Peyer's patch (tissue), 4 donors: ENCODE results near the gene PKN3. TPM values are rescaled to one million over a fixed set of nuclear protein-coding genes. Genes with fewer than 3 reads are reported as not detected.
A peak's percentile ranks its signal among the peaks of the same experiment; 100 is the strongest.

Source experiments
- DNase-seq, 3 donors: peaks; one replicate each; pipeline ENCODE4 v3.0.0-alpha.2; 2017 to 2019
- H3K27ac ChIP-seq, 4 donors: fragments of 200-600 bp; sonication (generic); one replicate each; pipeline ENCODE4 v1.5.1; 2016 to 2019
- H3K27me3 ChIP-seq, 2 donors: fragments of 200-600 bp; sonication (generic); one replicate each; pipeline ENCODE4 v1.5.1; 2019
- H3K36me3 ChIP-seq, 3 donors: fragments of 200-600 bp; sonication (generic); one replicate each; pipeline ENCODE4 v1.5.1; 2016 to 2019
- H3K4me1 ChIP-seq, 4 donors: fragments of 200-600 bp; sonication (generic); one replicate each; pipeline ENCODE4 v1.5.1; 2016 to 2019
- H3K4me3 ChIP-seq, 4 donors: fragments of 200-600 bp; sonication (generic); 1 replicate in 3 of 4; 2 replicates in 1 of 4; pipeline ENCODE4 v1.5.1; 2016 to 2019; ENCODE audit warnings: mild to moderate bottlenecking in 1 of 4
- H3K9me3 ChIP-seq, 4 donors: fragments of 200-600 bp; sonication (generic); one replicate each; pipeline ENCODE4 v1.5.1; 2016 to 2019; ENCODE audit warnings: mild to moderate bottlenecking in 1 of 4
- CTCF ChIP-seq, 6 experiments: fragments of 450-650 bp in 4 of 6; fragments of 200-600 bp in 2 of 6; sonication (generic) in 1 of 6; IDR thresholded peaks; one replicate each; pipeline ENCODE4 v1.5.1; 2017 to 2019; ENCODE audit warnings: antibody characterized with exemption in 6 of 6, mild to moderate bottlenecking in 3 of 6, moderate library complexity in 1 of 6
- POLR2A ChIP-seq, 2 donors: fragments of 450-650 bp; IDR thresholded peaks; one replicate each; pipeline ENCODE4 v1.5.1; 2017; ENCODE audit warnings: antibody characterized with exemption in 2 of 2, mild to moderate bottlenecking in 2 of 2, moderate library complexity in 2 of 2
- total RNA-seq, 4 donors: library from RNA; depleted of rRNA; stranded (reverse); fragments of >200 nt; gene quantifications; one replicate each; pipeline ENCODE4 v1.1.0, GENCODE V29; 2016

Gene PKN3
- total RNA-seq, 4 donors from 2014 or later, result 5.6 to 15.7 (median 9.3) TPM

- TF ChIP-seq CTCF (IDR thresholded peaks at IDR 0.05) (no peak), POLR2A (IDR thresholded peaks at IDR 0.05) (no peak)
- Histone ChIP-seq H3K9me3 (no peaks in the 10 kb centered on the region), H3K4me1 (peaks cover 0 to 40% (median 19%) of the 10 kb centered on the region in 4 donors), H3K27ac (peak overlapping the region; percentile 75 to 93 (median 92)), H3K27me3 (no peaks in the 10 kb centered on the region), H3K36me3 (no peaks in the 10 kb centered on the region), H3K4me3 (peak overlapping the region; percentile 49 to 75 (median 70))
- no peak for DNase-seq
Observed at GRCh38 chr9:128684065-128684324, 18.3 kb upstream of the PKN3 start.

- Histone ChIP-seq H3K9me3 (no peaks in the 10 kb centered on the region), H3K4me1 (peaks cover 0 to 40% (median 19%) of the 10 kb centered on the region in 4 donors), H3K27ac (peak overlapping the region; percentile 75 to 93 (median 92)), H3K27me3 (no peaks in the 10 kb centered on the region), H3K36me3 (no peaks in the 10 kb centered on the region), H3K4me3 (peak overlapping the region; percentile 49 to 75 (median 70))
- peak; percentile 91 to 95 (median 91) for DNase-seq
- TF ChIP-seq CTCF (IDR thresholded peaks at IDR 0.05), result no peak
- TF ChIP-seq POLR2A (IDR thresholded peaks at IDR 0.05), result peak; percentile 64 to 83
Observed at GRCh38 chr9:128684325-128685199, 17.7 kb upstream of the PKN3 start.

- TF ChIP-seq CTCF (IDR thresholded peaks at IDR 0.05) (peak in 1 of 6 experiments; percentile 12), POLR2A (IDR thresholded peaks at IDR 0.05) (peak in 1 of 2 donors; percentile 65)
- peak overlapping the region; percentile 75 to 93 (median 92) for H3K27ac ChIP-seq
- H3K4me1 ChIP-seq, result peaks cover 0 to 44% (median 20%) of the 10 kb centered on the region in 4 donors
- peak overlapping the region; percentile 12 to 67 (median 29) for H3K4me3 ChIP-seq
- H3K9me3 ChIP-seq, result no peaks in the 10 kb centered on the region
- DNase-seq, result peak; percentile 62 to 85 (median 70)
- H3K27me3 ChIP-seq, result no peaks in the 10 kb centered on the region
- no peaks in the 10 kb centered on the region for H3K36me3 ChIP-seq
Observed at GRCh38 chr9:128685636-128686489, 16.4 kb upstream of the PKN3 start.

- peaks cover 0 to 9% (median 0%) of the 10 kb centered on the region in 3 donors for H3K36me3 ChIP-seq
- H3K27ac ChIP-seq, result peak overlapping the region in 1 of 4 donors; percentile 99
- H3K9me3 ChIP-seq, result no peaks in the 10 kb centered on the region
- H3K4me3 ChIP-seq, result no peak overlapping the region
- peaks cover 0 to 55% (median 23%) of the 10 kb centered on the region in 4 donors for H3K4me1 ChIP-seq
- no peaks in the 10 kb centered on the region for H3K27me3 ChIP-seq
- DNase-seq, result no peak
- TF ChIP-seq CTCF (IDR thresholded peaks at IDR 0.05) (no peak), POLR2A (IDR thresholded peaks at IDR 0.05) (no peak)
Observed at GRCh38 chr9:128687453-128687852, 14.8 kb upstream of the PKN3 start.

- peak within 1 kb of the TSS; percentile 95 to 99 (median 96) for H3K4me3 ChIP-seq
Observed at GRCh38 chr9:128688501-128689292, 13.6 kb upstream of the PKN3 start, which contains the start of gene SET. SET (plus strand) TSS chr9:128689222; CDS start chr9:128689583, 361 bp downstream.

More at GRCh38 chr9:128688501-128689292, 13.6 kb upstream of the PKN3 start, which contains the start of gene SET:
- Histone ChIP-seq H3K27ac (peak within 1 kb of the TSS; percentile 97 to 99 (median 98)), H3K27me3 (no peaks in the 10 kb centered on the region), H3K36me3 (peaks cover 0 to 21% (median 0%) of the 10 kb centered on the region in 3 donors), H3K9me3 (no peaks in the 10 kb centered on the region), H3K4me1 (peaks cover 0 to 50% (median 20%) of the 10 kb centered on the region in 4 donors)
- TF ChIP-seq POLR2A (IDR thresholded peaks at IDR 0.05) (peak in 1 of 2 donors; percentile 69), CTCF (IDR thresholded peaks at IDR 0.05) (no peak)
- peak; percentile 94 to 98 (median 97) for DNase-seq
